HG02588 (cell line): Measurements from ENCODE around the gene INSC.

Experiments
- ATAC-seq: cut with Tn5 transposase; IDR thresholded peaks from one replicate; pipeline ENCODE4 v1.9.1; 2021; ENCODE audit warnings: mild to moderate bottlenecking, moderate library complexity; ENCODE audit not compliant: unreplicated experiment

INSC gene

DNA sequence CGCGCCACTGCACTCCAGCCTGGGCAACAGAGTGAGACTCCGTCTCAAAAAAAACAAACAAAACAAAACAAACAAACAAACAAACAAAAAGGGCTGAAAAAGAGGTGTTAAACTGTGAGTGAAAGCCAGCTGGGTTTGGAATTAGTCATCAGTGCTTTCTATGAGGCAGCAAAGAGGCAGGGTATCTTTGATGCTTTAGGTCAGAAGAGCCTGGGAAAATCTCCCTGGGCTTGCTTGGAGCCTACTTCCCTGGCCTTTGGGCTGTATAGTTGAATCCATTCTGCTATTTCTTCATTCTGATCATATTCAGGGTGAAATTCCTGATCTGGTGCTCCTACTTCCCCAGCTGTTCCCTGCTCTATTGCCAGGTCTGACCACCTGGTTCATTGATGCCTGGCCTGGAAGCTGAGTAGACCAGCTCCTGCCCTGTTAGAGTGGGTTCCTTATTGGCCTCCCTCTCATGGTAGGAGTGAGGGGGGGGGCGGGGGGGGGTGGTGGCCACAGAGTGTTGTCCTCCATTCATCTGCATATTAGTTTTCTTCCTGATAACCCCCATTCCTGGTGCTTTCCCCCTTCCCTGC lies 65.6 kb downstream of the INSC start:
- peak; percentile 75 for ATAC-seq

DNA sequence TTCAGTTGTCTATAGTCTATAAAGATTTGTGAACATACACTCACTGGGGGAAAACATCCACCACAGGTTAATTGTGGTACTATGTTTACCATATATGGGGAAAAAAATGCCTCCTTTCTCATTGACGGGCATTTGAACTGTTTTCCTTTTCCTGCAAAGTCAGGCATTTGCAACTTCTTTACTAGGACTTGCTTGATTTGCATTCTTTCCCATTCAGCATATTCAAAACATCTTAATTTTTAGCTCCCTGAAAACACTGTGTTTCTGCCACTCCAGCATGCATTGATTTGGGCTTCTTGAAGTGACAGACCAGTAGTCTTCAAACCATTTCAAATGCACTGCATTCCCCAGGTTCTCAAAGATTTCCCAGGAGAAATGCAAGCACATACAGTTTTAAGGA lies 67.6 kb downstream of the INSC start:
- ATAC-seq, result no peak

DNA sequence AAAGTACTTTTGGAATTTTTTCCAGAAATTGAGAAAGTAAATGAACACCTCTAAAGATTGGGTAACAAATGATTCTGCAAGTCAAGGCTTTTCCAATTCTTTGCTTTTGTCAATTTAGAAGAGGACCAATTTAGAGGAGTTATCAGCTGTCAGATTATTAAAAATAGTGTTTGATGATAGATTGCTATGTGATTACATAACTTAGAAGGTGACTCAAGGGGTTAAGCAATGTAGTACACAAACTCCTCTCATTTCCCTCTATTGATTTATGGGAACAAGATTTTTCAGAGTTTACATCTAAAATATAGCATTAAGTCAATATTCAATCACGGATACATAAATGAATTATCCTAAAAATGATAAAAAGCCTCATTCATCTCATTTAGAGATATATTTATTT lies 70.3 kb downstream of the INSC start:
- no peak for ATAC-seq

DNA sequence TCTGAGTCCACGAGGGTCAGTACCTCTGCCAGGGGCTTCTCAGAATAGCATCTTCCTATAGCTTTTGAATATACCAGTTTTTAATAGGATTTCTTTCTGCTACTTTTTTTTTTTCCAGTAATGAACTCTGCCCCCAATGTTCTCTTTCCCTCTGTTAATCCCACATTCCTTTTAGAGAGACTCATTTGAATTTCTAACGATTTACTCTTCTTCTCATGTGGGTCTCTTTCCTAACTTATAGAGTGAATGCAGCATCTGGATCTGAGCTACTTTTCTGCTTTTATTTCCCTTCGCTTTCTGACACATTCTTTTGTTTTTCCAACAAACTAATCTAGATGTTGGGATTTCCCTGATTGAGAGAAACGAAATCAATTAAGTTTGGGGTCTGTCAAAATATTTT lies 71.4 kb downstream of the INSC start:
- ATAC-seq, result no peak

DNA sequence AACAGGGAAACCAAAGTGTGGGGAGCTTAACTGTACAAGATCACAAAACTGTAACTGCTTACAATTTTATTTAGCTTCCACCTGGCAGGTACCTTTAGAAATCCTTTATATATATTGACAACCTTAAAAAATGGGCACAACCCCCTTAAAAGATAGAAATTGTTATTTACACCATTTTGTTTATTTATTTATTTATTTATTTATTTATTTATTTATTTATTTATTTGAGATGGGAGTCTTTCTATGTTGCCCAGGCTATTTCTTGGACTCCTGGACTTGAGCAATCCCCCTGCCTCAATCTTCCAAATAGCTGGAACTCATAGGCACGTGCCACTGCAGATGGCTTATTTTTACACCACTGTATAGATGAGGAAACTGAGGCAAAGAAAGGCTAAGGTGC lies 74.5 kb downstream of the INSC start:
- ATAC-seq, result no peak

DNA sequence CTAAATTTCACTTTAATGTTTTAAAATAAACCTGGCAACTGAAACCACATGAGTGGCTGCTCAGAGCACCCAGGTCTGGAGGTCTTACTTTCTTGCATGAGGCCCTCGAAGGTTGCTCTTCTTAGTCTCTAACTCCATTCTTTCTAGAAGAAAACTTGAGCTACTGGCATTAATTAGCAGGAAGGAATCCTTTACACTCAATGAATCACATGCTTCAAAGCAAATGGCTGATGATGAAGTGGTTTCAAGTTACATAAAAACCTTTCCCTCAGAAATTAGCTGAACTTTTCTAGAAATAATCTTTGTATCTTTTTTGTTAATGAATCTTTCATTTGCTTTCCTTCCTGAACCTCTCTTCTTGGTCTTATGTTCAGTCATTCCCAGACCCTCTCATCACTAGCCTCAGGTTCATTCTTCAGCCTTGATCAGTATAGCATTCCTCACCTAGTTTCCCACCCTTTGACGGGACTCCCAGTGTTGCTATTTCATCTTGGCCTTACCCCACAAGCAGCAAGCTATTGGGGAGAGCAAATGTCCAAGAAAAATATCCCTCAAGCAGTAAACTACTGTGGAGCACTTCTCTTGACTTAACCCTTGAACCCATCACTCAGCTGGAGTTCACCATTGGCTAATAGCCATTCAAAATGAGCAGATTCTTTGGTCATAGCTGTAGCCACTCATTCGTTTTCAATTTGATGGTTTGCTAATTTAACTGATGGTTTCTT lies 75.1 kb downstream of the INSC start:
- ATAC-seq, result no peak

DNA sequence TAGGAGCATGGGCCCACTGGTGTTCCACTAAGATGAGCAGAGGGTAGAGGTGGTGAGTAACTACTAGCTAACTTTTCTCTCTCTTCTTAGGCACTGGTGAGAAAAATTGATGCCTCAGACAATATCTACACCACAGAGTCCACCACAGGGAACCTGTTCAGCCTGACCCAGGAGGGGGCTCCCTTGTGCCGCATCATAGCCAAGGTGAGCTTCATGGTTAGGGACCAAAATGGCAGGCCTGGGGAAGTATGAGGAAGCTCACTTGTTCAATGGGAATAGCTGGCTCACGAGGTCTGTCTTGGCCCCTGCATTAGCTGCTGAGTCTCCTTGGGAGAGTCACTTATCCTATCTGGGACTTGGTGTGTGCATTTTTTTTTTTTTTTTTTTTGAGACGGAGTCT lies 75.9 kb downstream of the INSC start:
- ATAC-seq, result no peak

DNA sequence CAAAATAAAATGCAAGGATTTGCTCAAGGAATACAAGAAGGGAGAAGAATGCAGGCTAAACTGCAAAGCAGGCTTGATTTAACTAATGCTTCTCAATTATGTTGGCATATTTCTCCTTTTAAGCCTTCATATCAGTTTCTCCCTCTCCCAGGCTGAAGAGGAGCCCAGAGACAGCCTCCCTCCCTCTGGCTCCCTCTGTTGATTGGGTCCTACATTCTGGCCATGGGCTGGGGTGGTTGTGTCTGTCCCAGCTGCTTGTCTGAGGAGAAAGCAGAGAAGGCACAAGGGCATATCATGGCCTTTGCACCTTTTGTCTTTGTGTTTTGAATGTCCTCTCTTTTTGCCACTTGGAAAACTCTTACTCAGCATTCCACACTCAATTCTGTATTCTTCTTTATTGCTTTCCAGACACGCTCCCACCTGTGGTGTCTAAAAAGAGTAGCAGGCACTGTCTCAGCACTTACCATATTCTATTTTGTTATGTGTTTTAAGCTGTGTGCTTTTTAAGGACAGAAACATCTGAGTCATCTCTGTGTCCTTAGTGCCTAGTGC lies 77.4 kb downstream of the INSC start:
- ATAC-seq, result no peak

DNA sequence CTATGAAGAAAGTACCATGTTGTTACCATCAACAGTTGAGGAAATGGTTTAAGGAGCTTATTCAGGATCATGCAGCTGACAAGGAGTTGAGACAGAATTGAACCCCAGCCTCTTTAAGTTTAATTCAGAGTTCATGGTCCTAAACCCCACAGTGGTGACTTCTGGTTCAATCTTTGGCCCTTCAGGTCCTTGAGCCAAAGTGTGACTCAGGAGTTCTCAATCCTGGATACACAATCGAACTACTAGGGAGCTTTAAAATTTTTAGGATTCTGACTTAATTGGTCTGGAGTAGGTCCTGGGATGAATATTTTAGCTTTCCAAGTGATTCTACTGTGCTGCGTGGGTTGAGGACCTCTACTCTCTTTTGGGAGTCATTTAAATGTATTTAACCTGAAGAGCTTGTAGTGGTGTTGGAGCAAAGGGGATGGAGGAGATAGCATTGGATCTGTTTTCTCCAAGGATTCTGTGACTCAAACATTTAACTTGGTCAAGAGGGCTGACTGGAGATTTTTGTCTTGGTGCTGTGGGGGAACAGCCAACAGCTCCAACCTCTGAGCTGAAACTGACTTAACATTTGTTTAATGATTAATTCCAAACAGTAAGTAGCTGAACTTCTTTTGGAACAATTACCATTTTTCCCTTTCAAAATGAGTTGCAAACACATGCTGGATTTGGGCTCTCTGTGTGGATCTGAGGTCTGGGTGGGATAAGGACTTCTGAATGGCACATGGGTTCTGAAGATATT lies 80.1 kb downstream of the INSC start:
- ATAC-seq, result no peak

DNA sequence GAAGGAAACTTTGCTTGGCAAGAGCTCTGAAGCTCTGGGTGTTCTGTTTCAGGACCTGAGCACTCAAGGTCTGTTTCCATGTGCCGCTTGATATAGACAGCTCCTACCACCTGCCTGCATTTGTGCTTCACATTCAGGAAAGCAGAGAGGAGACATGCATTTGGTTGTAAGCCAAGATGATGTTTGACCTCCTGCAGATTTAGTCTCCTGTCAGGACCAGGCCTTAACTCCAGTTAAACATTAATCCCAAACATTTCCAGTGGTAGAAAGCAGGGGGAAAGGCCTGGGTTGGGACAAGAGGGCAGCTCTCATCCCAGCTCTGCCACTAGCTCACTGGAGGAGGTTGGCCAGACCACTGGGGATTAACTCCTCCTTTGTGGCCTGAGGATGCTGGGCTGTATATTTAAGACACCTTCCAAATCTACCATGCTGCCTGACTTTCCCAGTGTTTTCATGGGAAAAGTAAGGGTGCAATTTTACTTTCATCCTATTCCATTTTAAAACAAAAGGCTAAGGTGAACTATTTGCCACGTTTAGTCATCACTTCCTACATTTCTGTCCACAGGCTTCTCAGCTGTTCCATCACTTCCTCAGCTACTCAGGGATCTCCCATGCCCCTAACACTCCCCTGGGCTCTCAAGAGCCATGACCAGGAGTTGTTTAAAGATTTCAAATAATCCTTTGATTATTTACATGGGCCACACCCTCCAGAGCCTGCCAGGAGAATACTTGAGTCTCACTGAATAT lies 80.9 kb downstream of the INSC start:
- no peak for ATAC-seq

DNA sequence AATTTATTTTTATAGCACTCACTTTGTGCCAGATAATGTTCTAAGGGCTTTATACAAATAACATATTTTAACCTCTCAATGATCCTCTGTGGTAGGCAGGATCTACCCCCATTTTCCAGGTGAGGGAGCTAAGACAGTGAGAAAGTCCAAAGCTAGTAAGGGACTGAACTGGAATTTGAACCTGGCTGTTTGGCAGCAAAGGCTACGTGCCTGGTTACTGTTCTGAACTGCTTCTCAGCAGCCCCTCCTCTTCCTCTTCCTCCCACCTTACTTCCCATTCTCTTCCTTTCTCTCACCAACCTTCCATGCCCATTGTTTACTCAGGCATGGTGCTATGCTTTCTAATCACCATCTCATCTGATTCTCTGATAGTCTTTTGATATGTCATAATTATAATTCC lies 82.0 kb downstream of the INSC start:
- ATAC-seq, result no peak

DNA sequence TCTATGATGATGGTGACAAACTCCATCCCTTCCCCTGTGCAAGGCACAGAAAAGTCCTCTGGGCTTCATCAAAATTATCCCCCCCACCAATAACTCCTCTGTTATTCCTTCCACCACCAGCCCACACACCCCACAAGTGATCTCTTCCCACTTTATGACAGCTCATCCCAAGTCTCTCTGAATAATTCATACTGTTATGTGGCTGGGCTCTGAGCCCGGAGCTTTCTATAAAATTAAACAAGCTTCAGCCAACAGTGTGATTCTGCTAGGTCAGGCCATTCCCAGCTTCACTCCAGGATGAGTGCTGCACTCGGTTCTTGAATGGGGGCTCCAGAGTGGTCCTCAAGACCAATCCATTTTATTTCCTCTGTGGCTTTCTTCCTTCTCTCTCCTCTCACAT lies 83.0 kb downstream of the INSC start:
- ATAC-seq, result no peak

DNA sequence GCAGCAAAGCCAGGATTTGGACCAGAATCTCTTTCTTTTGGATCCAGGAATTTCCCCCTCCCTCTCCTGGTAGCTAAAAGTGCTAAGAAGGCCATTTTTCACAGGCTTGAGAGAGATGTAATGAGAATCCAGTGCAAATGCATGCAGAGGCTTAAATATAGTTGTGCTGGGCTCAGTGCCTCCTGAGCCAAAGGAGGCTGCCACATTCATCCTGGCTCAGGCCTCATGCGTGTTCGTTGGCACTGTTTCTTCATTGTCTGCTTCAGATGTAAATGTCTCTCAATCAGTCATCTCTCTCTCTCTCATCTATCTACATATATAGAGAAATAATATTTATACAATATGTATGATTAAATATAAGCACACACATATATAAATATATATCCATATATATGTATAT lies 83.6 kb downstream of the INSC start:
- no peak for ATAC-seq

DNA sequence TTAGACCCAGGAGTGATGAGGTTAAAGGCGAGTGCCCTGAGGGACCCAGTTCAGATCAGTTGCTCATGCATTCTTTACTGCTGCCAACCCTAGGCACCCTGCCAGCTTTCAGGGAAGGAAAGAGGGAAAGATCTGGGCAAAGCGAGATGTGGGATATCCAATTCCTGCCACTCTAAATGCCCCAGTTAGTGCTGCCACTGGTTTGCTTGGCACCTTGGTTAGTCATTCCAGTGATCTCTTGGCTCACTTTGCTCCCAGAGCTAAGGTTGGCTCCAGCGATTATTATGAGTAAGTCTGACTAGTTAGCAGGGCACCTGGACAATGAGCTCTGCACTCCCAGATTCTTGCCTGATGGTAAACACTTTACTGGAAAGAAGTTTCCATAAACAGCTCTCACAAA lies 85.0 kb downstream of the INSC start:
- no peak for ATAC-seq

DNA sequence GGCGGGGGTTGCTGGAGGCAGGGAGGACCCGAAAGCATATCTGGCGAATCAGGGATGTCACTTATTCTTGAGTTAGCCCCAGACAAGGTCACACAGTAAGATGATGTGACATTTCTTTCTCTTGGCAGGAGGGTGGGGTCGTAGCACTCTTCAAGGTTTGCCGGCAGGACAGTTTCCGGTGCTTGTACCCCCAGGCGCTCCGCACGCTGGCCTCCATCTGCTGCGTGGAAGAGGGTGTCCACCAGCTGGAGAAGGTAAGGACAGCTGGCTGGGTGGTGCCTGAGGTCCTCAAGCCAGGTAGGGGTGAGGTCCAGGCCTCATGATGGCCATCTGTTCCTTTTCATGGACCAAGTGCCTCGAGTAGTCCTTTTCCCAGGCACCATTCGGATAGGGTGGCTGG lies 86.0 kb downstream of the INSC start:
- no peak for ATAC-seq

DNA sequence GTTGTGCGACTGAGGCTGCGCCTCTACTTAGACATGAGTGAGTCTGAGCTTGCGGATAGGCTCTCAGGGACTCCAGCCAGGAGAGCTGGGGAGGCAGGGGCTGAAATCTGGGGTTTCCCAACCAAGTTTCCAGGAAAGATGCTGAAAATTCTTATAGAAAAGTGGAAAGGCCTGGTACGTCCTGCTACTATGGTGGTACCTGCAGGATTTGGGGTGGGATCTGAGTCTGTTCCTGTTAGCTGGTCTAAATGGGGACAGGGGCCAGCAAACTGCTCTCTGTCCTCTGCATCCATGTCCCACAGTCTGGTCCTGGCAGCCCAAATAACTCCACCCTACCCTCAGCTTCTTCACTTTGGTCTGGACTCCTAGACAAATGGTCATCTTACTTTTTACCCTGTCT lies 86.9 kb downstream of the INSC start:
- no peak for ATAC-seq

DNA sequence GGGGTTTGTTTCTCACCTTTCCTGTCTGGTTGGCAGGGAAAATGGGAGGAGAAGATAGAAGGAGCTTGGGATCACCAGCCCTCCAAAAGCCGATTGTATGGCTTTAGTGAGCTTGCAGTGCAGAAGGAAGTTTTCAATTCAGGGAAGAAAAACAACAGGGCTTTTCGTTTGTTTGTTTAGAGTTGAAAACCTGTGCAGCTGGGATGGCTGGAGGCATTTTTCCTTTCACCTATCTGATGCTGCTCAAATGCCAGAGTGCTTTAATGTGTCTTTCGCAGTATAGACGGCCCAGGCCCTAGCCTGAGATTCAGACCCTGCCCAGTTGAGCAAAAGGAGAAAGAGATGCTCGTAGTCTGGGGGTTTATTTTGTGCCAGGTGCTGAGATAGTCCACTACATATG lies 87.9 kb downstream of the INSC start:
- ATAC-seq, result no peak

DNA sequence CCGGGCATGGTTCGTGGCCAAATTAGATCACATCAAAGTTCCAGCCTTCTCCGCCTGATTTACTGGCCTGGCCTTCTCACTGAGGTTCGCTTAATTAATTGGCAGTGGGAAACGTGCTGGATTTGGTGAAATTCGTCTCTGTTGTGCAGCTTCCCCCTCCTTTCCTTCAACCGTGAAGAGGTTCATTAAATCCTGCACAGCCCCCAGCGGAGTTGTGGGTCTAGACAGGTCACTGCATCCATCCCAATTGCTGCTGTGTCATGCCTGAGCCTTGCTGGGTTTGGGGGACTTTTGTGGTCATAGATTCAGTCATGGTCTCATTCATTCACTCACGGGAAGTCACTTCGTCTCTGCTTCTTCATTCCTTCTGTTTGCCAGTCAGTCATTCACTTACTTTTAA lies 90.0 kb downstream of the INSC start:
- ATAC-seq, result no peak

DNA sequence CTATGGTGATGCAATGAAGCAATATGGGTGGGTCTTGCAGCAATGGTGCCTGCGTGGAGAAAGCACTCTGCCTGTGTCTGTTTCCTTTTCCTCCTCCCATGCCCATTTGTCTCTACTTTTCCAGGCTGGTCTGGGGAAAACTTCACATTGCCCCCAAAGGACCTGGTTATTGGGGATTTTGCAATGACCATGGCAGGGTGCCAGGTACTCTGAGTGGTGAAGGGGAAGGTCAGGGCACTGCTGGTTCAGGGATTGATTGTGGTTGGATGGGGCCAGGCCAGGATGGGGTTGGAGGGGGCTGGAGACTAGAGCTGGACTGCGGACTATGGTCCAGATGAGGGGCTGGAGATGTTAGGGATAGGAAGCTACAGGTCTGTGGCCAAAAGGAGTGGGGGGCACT lies 92.1 kb downstream of the INSC start:
- no peak for ATAC-seq

DNA sequence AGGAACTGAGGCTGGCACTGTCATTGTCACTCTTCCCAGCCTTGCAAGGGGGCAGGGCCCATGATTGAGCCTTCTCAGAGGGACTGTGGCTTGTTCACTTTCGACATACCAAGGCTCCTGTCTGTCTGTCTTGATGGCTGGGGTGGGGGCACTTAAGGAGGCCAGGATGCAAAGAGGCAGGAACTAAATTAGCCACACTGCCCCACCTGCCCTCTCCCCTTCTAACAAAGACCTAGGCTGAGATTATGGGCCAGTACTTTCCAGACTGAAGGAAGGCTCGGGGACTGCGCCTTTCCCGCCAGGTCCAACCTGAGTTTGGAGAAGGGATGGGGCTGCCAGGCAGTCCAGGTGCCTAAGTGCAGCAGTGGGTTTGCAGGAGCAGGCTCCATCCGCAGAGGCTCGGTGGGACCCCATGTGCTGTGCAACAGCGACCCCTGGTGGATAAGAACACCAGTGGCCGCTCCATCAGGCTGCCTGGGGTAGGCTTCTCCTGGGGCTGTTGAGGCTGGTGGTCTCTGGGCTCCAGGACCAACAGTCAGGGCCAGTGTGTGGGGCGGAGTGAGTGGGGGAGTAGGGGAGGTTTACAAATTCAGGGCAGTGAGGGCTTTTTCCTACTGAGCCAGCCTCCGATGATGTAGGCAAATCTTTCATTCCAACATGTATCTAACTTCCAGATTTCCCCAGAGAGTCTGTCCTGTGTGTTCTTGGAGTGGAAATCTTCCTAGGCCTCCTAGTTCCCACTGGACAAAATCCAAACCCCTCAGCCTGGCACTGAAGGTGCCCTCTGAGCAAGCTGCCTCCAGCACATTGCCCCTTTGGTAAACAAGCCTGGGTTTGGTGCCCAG lies 93.9 kb downstream of the INSC start:
- peak; percentile 96 for ATAC-seq
